Measurements from ENCODE around the gene CASK. TPM values are rescaled to one million over a fixed set of nuclear protein-coding genes. Genes with fewer than 3 reads are reported as not detected.

Gene CASK
- total and polyA plus RNA-seq, 9 of the 15 experiments (the other 6 are each of a cell fraction or from before 2014, with no cell fraction given), result 1.3 to 7.4 (median 5.2) TPM

- TF ChIP-seq ZBTB43 (CRISPR knock-in tag; IDR thresholded peaks at IDR 0.05) (no peak), DEAF1 (CRISPR knock-in tag; IDR thresholded peaks at IDR 0.05) (peak; percentile 62), ZNF77 (CRISPR knock-in tag; IDR thresholded peaks at IDR 0.05) (no peak), POLR2AphosphoS5 (IDR thresholded peaks at IDR 0.05; ENCODE audit: control insufficient read depth, insufficient read depth, low read depth, low read length) (no peak)
Measured at GRCh38 chrX:41759817-41760216, 163.5 kb downstream of the CASK start (continued).

- no peak overlapping the region for H3K9ac ChIP-seq (ENCODE audit: insufficient read depth in 1 of 2, low read depth in 2 of 2, low read length in 2 of 2)
- H3K4me1 ChIP-seq (replicated peaks in 1 of 2; ENCODE audit: control insufficient read depth in 2 of 2, insufficient read depth in 2 of 2, low read length in 2 of 2), result no peaks in the 10 kb centered on the region
- H3K4me3 ChIP-seq, result no peak overlapping the region
- in situ Hi-C loops (cut with MboI), result no loop called here
- no peak for ATAC-seq
- BruUV-seq (replicated peaks), result no TSS peak
- no peaks in the 10 kb centered on the region for H3K9me3 ChIP-seq (replicated peaks; ENCODE audit: control insufficient read depth, insufficient read depth, low read depth, low read length)
- no peaks in the 10 kb centered on the region for H4K20me1 ChIP-seq (replicated peaks; ENCODE audit: control insufficient read depth, insufficient read depth, low read length)
- ChIA-PET POLR2A (interaction anchor here (0.7 kb wide), 1 partner anchor 421 kb away, joined by 3 read pairs; no protein-coding TSS in a partner anchor), CTCF (ENCODE audit: low intra/inter-chr PET ratio) (interaction anchor here (0.6 kb wide), 1 partner anchor 1183 kb away, joined by 4 read pairs; no protein-coding TSS in a partner anchor)
- H3K4me2 ChIP-seq (ENCODE audit: insufficient read depth, low read length), result no peak overlapping the region
- H3K9me1 ChIP-seq (ENCODE audit: control insufficient read depth, insufficient read depth, low read length), result no peaks in the 10 kb centered on the region
- H3K27ac ChIP-seq (ENCODE audit: extremely low read depth, low read depth, low read length), result no peak overlapping the region
- no peaks in the 10 kb centered on the region for H3K27me3 ChIP-seq (ENCODE audit: control insufficient read depth in 2 of 2, insufficient read depth in 2 of 2, low read length in 2 of 2)
- TF ChIP-seq NCOR1 (IDR thresholded peaks at IDR 0.05) (no peak), E2F8 (IDR thresholded peaks at IDR 0.05; ENCODE audit: low read depth, partially characterized antibody) (no peak), GTF2B (IDR thresholded peaks at IDR 0.05; ENCODE audit: extremely low read depth, insufficient read length) (no peak), LARP7 (IDR thresholded peaks at IDR 0.05) (no peak), ZEB2 (IDR thresholded peaks at IDR 0.05) (no peak)
- no peak for DNase-seq (ENCODE audit: extremely low read depth in 1 of 4, low spot score in 3 of 4)
- intact Hi-C loops (cut with micrococcal nuclease), result no loop called here
- H3K36me3 ChIP-seq (ENCODE audit: control insufficient read depth, insufficient read depth, low read length), result no peaks in the 10 kb centered on the region
- no peak overlapping the region for H2AFZ ChIP-seq (ENCODE audit: low read depth, low read length)
- WGBS (ENCODE audit: insufficient coverage, low coverage, missing lambda C conversion rate), result 50% methylated on average over 1 of the region's 2 CpGs
- H3K79me2 ChIP-seq (ENCODE audit: control insufficient read depth, insufficient read depth, low read length), result no peaks in the 10 kb centered on the region
- no peak for FAIRE-seq
Measured at GRCh38 chrX:41758401-41758800, 165.0 kb downstream of the CASK start.
